GM18508 (cell line): ENCODE data around the gene SPNS3.

Source experiments
- ATAC-seq: cut with Tn5 transposase; IDR thresholded peaks from one replicate; pipeline ENCODE4 v1.9.1; 2021; ENCODE audit warnings: moderate number of reproducible peaks; ENCODE audit not compliant: insufficient read depth, unreplicated experiment

Gene SPNS3, protein sequence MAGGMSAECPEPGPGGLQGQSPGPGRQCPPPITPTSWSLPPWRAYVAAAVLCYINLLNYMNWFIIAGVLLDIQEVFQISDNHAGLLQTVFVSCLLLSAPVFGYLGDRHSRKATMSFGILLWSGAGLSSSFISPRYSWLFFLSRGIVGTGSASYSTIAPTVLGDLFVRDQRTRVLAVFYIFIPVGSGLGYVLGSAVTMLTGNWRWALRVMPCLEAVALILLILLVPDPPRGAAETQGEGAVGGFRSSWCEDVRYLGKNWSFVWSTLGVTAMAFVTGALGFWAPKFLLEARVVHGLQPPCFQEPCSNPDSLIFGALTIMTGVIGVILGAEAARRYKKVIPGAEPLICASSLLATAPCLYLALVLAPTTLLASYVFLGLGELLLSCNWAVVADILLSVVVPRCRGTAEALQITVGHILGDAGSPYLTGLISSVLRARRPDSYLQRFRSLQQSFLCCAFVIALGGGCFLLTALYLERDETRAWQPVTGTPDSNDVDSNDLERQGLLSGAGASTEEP

DNA sequence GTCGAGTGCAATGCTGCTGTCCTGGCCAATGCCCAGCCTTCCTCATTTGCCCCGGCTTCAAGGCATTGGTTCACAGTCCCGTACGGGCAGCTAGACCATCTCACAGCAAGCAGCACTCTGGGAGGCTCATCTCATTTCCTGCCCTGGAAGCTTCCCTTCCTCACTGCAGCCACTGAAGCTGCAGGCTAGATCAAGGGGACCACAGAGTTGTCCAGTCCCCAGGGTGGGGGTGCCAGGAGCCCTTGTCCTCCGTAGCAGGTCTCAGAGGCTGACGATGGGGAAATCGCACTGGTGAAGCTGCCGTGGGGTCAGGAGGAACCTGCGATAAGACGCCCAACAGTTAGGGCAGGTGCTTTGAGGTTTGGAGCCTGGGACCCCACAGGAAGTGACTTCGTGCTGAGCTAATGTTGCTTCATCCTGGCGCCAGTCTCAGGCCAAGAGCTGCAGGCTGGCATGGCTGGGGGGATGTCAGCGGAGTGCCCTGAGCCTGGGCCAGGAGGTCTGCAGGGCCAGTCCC, at the start of gene SPNS3:
Gene SPNS3 (plus strand): TSS at position 426 of the 517 bp plus-strand sequence. CDS start 28 bp downstream, at position 454.
- ATAC-seq: no peak

DNA sequence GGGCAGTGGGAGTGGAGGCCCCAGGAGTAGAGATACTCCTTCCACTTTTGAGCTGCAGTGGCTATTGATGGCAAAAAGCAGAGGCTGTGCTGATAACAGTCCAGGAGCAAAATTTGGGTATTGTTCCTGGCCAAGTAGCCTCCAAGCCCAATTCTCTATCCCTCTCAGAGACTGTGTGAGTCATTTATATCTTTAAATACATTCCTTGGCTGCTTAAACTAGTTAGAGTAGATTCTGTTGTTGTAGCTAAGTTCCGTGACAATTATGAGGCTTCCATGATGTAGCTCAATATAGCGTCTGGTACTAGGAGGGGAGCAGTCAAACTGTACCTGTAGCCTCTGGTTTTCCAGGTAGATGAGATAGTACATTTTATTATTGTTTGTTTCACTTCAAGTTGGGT, 47.3 kb upstream of the SPNS3 start:
- no peak for ATAC-seq

DNA sequence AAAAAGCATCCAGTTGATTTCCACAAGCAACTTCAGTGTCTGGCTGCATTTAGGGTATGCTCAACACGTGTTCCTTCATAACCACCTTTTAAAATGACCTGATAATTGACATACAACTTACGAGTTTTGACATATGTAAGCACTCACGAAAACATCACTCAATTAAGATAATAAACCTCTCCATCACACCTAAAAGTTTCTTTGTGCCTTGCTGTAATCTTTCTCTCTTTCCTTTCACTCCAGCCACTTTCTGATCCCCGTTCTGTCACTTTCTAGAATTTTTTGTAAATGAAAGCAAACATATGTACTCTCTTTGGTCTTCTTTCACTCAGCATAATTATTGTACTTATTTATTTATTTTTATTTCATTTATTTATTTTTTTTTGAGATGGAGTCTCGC, 46.6 kb upstream of the SPNS3 start:
- no peak for ATAC-seq

DNA sequence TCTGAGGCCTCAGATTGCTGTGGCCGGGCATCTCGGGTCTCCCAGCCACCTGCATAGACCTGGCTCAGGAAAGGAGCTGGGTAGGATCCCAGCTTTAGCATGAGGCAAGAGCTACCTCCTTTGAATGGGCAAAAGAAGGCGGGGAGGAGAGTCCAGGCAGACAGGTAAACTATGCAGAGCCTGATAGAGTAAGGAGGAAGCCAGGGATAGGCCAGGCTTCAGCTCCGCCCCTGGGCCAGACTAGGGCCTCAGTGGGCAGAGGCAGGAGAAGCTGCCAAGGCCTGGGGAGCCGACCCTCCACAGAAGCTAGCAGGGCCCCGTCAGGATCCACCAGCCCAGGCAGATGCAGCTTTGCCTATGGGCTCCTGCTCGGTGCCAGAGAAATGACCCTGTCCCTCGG, 44.7 kb upstream of the SPNS3 start:
- ATAC-seq: no peak

DNA sequence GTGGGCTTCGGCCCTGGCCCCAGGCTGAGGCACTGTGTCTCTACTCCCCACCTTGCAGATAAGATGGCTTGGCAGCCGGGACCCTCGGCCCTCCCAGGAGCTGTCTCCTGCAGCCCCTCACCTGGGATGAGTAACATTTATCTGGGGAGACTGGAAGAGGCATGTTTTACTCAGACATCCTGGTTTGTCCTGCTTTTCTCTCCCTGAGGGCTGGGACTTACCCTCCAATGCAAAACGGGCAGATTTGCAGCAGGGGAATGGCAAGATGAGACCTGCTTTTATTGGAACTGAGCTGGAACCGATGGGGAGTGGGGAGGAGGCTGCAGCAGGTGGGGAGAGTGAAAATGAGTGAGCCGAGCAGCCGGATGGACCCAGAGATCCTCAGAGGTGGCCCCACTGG, 39.9 kb upstream of the SPNS3 start:
- no peak for ATAC-seq

DNA sequence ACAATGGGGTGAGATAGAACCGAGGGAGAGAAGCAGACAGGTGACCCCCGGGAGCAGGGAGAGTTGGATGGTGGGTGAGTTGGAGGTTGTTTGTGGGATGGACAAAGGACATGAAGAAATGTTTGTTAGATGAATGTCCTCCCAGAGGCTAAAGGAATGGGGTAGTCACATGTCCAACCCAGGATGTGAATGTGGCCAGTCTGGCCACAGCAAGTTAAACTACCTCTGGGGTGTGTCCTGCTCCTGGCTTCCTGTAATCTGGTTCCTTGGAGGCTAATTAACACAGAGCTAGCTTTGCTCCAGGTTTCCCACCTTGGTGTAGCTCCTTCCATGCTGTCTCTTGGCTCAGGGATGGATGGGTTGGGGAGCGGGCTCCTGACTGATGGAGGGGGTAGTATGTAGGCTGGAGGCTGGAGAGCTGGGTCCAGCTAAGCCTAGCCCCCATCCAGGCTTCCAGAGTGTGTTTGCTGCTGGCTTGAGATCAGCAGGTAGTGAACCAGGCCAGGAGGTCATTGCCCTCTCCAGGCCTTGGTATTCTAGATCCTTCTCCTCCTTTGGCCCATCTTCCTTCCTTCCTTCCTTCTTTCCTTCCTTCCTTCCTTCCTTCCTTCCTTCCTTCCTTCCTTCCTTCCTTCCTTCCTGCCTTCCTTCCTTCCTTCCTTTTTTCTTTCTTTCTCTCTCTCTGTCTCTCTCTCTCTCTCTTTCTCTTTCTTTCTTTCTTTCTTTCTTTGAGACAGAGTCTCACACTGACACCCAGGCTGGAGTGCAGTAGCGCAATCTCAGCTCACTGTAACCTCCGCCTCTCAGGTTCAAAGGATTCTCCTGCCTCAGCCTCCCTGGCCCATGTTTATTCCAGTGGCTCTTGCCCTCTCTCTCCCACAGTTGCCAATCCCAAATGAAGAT, 39.3 kb upstream of the SPNS3 start:
- no peak for ATAC-seq

DNA sequence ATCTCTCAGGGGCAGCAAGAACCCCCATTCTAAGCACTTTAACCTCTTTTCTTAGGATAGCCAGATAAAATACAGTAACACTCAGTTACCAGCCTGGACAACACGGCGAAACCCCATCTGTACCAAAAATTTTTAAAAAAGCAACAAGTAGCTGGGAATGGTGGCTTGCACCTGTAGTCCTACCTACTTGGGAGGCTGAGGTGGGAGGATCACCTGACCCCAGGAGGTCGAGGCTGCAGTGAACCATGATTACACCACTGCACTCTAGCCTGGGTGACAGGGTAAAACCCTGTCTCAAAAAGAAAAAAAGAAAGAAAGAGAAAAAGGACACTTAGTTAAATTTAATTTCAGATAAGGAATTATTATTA, 38.6 kb upstream of the SPNS3 start:
- ATAC-seq: no peak

DNA sequence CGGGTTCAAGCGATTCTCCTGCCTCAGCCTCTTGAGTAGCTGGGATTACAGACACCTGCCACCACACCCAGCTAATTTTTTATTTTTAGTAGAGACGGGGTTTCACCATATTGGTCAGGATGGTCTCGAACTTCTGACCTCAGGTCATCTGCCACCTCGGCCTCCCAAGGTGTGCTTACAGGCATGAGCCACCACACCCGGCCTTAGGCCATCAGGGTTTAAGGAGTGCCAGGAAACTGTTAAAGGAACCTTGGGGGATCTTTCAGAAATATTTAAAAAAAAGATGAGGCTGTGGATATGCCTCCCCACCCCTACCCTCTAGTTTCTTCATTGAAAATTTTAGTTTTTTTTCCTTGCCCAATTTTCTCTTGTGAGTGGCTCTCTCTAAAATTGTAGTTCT, 35.9 kb upstream of the SPNS3 start:
- no peak for ATAC-seq

DNA sequence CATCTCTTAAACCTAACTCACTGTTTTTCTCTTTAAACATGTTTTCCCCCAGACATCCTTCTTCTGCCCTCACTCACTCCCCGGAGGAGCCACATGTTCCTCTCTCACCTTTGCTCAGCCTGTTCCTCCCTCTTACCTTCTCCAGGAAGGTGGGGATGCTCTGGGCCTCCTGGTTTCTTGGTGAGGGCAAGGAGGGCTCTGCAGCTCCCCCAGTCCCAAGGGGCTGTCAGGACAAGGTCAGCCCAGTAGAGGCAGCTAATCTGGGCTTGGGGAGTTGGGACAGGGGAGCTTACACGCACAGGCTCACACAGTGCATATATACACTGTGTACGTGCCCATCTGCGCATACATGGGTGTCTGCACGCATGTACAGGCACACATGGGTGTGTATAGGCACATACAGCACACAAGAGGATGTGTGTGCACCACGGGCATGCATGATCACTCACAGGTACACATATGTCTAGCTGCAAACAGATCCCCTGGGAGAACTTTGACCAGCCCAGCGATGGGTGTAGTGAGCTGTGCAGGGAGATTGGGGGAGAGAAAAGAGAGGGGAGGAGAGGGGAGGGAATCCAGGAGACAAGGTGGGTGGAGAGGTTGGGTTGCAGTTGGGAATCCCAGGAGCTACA, 28.6 kb upstream of the SPNS3 start:
- ATAC-seq: no peak

DNA sequence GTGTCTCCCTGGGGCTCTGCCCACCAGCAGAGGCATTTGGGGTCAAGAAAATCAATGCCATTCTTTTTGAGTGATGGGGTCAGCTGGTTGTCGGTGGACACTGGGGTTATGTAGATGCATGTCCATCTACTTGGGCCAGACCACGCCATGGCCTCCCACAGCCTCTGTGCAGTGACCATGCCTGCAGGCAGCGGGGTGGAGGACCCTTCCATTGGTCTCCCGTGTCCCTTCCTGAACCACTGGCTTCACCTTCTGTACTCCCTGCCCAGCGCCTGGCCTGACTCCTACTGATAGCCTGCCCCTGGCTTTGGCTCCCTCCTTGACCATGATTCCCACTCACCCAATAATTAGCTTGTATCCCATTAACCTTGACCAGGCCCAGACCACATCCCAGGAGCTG, 28.0 kb upstream of the SPNS3 start:
- ATAC-seq: no peak

DNA sequence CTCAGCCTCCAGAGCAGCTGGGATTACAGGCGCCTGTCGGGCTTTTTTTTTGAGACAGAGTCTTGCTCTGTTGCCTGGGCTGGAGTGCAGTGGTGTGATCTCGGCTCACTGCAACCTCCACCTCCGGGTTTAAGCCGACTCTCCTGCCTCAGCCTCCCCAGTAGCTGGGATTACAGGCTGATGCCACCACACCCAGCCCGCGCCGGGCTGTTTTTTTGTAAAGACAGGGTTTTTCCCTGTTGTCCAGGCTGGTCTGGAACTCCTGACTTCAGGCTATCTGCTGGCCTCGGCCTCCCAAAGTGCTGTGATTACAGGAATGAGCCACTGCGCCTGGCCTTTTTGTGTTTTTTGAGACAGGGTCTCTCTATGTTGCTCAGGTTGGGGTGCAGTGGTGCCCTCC, 27.4 kb upstream of the SPNS3 start:
- no peak for ATAC-seq

DNA sequence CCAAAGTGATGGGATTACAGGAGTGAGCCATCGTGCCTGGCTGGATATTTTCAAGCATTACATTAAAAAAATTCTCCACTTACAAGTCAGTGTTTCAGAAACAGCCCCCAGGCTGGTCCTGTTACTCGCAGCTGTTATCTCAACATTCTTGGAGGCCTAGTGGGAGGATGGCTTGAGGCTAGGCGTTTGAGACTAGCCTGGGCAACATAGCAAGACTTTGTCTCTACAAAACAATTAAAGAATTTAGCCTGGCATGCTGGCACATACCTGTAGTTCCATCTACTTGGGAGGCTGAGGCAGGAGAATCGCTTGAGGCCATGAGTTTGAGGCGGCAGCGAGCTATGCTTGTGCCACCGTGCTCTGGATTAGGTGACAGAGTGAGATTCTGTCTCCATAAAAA, 26.5 kb upstream of the SPNS3 start:
- ATAC-seq: no peak

DNA sequence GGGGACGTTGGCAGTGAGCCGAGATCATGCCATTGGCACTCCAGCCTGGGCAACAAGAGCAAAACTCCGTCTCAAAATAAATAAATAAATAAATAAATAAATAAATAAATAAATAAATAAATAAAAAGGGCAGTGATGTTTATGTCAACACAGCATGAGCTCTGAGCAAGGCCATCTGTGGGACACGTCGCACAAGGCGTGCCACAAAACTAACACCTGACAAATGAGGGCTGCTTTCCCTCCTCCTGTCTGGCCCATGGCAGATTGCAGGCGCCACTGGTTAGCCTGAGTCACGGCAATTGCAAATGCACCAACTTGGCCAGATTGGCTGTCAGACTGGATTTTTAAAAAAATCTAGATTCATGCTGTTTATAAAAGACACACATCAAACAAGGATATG, 25.9 kb upstream of the SPNS3 start:
- no peak for ATAC-seq

DNA sequence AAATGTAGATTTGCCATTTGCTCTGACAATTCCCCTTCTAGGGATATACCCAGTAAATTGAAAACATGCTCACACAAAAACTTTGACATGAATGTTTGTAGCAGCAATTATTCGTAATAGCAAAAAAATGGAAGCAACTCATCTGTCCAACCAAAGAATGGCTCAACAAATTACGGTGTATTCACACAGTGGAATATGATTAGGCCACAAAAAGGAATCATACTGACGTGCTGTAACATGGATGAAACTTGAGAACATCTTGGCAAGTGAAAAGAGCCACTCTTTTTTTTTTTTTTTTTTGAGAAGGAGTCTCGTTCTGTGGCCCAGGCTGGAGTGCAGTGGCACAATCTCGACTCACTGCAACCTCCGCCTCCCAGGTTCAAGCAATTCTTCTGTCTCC, 24.1 kb upstream of the SPNS3 start:
- no peak for ATAC-seq

DNA sequence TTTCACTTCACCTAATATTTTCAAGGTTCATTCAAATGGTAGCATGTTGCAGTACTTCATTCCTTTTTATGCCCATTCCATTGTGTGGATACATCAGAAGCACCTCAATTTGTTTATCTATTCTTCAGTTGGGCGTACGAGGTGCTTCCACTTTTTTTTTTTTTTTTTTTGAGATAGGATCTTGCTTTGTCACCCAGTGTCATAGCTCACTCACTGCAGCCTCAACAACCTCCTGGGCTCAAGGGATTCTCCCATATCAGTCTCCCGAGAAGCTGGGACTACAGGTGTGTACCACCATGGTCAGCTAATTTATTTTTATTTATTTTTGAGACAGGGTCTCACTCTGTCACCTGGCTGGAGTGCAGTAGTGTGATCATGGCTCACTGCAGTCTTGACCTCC, 22.5 kb upstream of the SPNS3 start:
- no peak for ATAC-seq

DNA sequence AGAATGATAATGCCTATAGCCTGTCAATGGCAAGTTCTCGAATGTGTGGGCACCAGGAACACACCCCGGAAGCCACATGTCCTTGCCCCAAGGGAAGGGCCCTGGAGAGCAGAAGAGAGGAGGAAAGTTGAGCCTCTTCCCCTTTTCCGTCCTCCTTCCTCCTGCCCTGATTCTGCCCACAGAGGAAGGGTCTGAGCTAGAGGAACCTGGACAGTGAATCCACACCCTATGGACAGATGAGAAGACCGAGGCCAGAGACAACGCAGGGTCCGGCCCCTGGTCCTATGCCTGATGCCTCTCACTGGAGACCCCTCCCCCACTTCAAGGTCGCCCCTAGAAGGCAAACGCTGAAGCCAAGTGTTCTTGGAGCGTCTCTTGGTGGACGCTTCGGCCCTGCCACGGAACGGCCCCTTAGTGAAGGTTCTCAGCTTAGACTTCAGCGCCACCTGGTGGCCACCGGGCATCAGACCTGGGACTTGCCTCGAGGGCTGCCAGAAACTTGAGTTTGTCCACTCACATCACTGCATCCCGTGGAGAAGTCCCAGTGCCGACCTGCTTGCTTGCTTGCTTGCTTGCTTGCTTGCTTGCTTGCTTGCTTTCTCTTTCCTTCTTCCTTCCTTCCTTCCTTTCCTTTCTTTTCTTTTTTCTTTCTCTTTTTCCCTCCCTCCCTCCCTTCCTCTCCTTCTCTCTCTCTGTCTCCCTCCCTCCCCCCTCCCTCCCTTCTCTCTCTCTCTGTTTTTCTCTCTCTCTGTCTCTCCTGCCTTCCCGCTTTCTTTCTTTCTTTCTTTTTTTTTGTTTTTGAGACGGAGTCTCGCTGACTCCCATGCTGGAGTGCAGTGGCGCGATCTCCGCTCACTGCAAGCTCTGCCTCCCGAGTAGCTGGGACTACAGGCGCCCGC, 20.6 kb upstream of the SPNS3 start:
- no peak for ATAC-seq

DNA sequence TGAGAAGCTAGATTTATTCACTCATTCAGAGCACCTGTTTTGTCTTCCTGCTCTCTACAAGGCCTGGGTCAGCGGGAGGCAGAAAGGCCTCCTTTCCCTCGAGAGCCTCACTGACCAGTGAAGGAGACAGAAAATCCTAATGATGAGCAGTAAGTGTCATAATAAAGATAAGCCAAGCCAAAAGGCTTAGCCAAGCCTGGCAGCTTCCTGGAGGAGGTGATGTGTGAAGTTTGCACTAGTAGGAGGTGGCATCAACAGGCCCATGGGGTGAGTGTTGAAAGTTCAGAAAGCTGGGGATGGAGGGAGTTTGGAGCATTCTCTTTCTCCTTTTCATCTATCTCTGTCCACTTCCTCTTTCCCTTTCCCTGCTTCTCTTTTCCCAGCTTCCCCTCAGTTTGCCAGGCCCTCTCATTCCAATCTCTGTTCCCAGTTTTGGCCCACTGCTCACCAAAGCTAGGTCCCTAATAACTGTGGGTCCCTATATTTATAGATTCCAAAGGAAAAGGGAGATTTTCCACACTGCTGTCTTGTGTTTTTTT, 16.5 kb upstream of the SPNS3 start:
- ATAC-seq: no peak

DNA sequence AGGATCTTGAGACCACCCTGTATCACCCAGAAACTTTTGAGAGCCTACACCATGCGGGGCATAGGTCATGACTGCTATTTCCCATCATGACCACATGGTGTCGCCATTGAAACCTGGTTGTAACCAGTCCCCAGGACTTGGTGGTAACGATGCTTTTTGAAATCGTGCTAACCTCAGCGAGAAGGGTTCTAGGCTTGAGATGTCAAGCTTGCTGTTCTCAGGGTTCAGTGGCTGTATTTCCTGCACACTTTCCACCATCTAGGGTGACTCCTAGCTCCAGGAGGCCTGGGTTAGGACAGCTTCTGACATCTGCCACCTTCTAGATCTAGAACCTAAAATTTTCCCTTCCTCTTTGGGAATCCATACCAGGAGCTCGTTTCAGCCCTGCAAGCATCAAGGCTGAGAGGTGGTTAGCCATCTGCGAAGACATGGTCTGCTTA, 13.0 kb upstream of the SPNS3 start:
- ATAC-seq: no peak

DNA sequence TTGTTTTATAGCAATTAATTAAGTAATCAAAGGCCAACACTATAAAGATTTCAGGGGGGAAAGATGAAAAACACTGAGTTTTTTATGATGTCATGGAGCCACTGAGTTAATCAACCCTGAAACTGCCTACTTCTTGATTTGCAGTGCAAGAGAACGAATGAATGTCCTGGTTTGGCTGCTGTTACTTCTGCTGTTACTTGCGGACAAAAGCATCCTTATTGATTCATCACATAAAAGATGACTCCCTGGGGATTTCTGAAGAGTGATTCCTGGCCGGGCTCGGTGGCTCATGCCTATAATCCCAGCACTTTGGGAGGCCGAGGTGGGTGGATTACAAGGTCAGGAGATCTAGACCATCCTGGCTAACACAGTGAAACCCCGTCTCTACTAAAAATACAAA, 10.9 kb upstream of the SPNS3 start:
- no peak for ATAC-seq
